ENCODE data around the gene PHC2. TPM values are rescaled to one million over a fixed set of nuclear protein-coding genes. Genes with fewer than 3 reads are reported as not detected.

Gene PHC2
- total and polyA plus RNA-seq, 9 of the 15 experiments (the other 6 are each of a cell fraction or from before 2014, with no cell fraction given) = 3.1 to 67.6 (median 34.6) TPM

DNA sequence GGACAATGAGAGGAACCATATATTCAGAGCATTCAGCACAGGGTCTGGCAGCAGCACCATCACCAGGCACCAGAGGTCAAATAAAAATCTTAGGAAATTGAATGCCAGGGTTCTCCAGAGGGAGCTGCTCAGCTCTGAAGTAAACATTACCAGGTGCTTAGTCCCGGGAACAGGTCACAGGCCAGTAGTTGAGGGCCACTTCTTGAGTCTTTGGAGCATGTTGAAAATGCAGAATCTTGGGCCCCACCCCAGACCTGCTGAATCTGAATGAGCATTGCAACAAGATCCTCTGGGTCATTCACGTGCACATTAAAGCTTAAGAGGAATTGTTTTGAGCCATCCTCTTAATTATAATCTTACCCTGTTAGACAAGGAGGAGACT is 33.8 kb downstream of the PHC2 start:
- FAIRE-seq (no peak), DNase-seq (ENCODE audit: extremely low read depth in 1 of 4, low spot score in 3 of 4) (no peak), ATAC-seq (no peak)
- H3K27ac ChIP-seq (ENCODE audit: extremely low read depth, low read depth, low read length) = peak overlapping the region; percentile 43; the same call in 2 of the 3 replicates
- in situ Hi-C loops (cut with MboI) (no loop called here), intact Hi-C loops (cut with micrococcal nuclease) (no loop called here)
- no TSS peak for BruUV-seq (replicated peaks)
- ChIA-PET CTCF (ENCODE audit: low intra/inter-chr PET ratio) (no interaction called here), POLR2A (interaction anchor here (0.8 to 1.0 kb wide), 2 partner anchors 40 to 58 kb away, joined by 3 to 4 read pairs; no protein-coding TSS in a partner anchor)
- peaks cover 5 to 25% of the 10 kb centered on the region in 2 experiments; a peak in 4 of 5 replicates for H3K4me1 ChIP-seq (replicated peaks in 1 of 2; ENCODE audit: control insufficient read depth in 2 of 2, insufficient read depth in 2 of 2, low read length in 2 of 2)
- H3K4me3 ChIP-seq = no peak overlapping the region
- 0 out of 4 replicates have a peak overlapping the region, but pooled peaks of 1 of the 2 experiments have one; percentile 0 for H3K9ac ChIP-seq (ENCODE audit: insufficient read depth in 1 of 2, low read depth in 2 of 2, low read length in 2 of 2)
- H3K9me3 ChIP-seq (replicated peaks; ENCODE audit: control insufficient read depth, insufficient read depth, low read depth, low read length) = no peaks in the 10 kb centered on the region
- no peaks in the 10 kb centered on the region for H3K9me1 ChIP-seq (ENCODE audit: control insufficient read depth, insufficient read depth, low read length)
- H3K79me2 ChIP-seq (ENCODE audit: control insufficient read depth, insufficient read depth, low read length) = no peaks in the 10 kb centered on the region
- H4K20me1 ChIP-seq (replicated peaks; ENCODE audit: control insufficient read depth, insufficient read depth, low read length) = no peaks in the 10 kb centered on the region
- H2AFZ ChIP-seq (ENCODE audit: low read depth, low read length) = peak overlapping the region; percentile 77
- peak overlapping the region; percentile 57; the same call in 1 of the 2 replicates for H3K4me2 ChIP-seq (ENCODE audit: insufficient read depth, low read length)
- H3K36me3 ChIP-seq (ENCODE audit: control insufficient read depth, insufficient read depth, low read length) = no peaks in the 10 kb centered on the region
- 31% methylated on average over 2 of the region's 2 CpGs for WGBS (ENCODE audit: insufficient coverage, low coverage, missing lambda C conversion rate)
- H3K27me3 ChIP-seq (ENCODE audit: control insufficient read depth in 2 of 2, insufficient read depth in 2 of 2, low read length in 2 of 2) = 0 out of 5 replicates have a peak, but pooled peaks cover under 1 to 2% of the 10 kb centered on the region in 2 experiments
- peak; percentile 52 for TF ChIP-seq CHD4 (IDR thresholded peaks at IDR 0.05; ENCODE audit: insufficient read depth, insufficient replicate concordance, low read depth, low read length, poor library complexity, severe bottlenecking)
- no peak for TF ChIP-seq BRCA1 (IDR thresholded peaks at IDR 0.05)
- no peak for TF ChIP-seq BRCA1 (CRISPR knock-in tag; IDR thresholded peaks at IDR 0.05)
- TF ChIP-seq SRF (CRISPR knock-in tag; IDR thresholded peaks at IDR 0.05) = no peak
- TF ChIP-seq, protein P1, sequence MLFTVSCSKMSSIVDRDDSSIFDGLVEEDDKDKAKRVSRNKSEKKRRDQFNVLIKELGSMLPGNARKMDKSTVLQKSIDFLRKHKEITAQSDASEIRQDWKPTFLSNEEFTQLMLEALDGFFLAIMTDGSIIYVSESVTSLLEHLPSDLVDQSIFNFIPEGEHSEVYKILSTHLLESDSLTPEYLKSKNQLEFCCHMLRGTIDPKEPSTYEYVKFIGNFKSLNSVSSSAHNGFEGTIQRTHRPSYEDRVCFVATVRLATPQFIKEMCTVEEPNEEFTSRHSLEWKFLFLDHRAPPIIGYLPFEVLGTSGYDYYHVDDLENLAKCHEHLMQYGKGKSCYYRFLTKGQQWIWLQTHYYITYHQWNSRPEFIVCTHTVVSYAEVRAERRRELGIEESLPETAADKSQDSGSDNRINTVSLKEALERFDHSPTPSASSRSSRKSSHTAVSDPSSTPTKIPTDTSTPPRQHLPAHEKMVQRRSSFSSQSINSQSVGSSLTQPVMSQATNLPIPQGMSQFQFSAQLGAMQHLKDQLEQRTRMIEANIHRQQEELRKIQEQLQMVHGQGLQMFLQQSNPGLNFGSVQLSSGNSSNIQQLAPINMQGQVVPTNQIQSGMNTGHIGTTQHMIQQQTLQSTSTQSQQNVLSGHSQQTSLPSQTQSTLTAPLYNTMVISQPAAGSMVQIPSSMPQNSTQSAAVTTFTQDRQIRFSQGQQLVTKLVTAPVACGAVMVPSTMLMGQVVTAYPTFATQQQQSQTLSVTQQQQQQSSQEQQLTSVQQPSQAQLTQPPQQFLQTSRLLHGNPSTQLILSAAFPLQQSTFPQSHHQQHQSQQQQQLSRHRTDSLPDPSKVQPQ (CRISPR knock-in tag; IDR thresholded peaks at IDR 0.05; ENCODE audit: borderline replicate concordance) = no peak
- no peak for TF ChIP-seq KDM2B (CRISPR knock-in tag; IDR thresholded peaks at IDR 0.05)
- TF ChIP-seq FOXJ2 (tag; IDR thresholded peaks at IDR 0.05) = no peak
- TF ChIP-seq MLX (CRISPR knock-in tag; conservative IDR thresholded peaks at IDR 0.05) = no peak
- TF ChIP-seq PURB (CRISPR knock-in tag; IDR thresholded peaks at IDR 0.05; ENCODE audit: low read depth) = no peak
- no peak for TF ChIP-seq SOX6 (IDR thresholded peaks at IDR 0.05)
- no peak for TF ChIP-seq POLR3G (IDR thresholded peaks at IDR 0.05; ENCODE audit: extremely low read depth, insufficient read length, insufficient replicate concordance)
- TF ChIP-seq, protein P2, sequence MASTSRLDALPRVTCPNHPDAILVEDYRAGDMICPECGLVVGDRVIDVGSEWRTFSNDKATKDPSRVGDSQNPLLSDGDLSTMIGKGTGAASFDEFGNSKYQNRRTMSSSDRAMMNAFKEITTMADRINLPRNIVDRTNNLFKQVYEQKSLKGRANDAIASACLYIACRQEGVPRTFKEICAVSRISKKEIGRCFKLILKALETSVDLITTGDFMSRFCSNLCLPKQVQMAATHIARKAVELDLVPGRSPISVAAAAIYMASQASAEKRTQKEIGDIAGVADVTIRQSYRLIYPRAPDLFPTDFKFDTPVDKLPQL (IDR thresholded peaks at IDR 0.05; ENCODE audit: extremely low read depth, insufficient read length) = no peak
- TF ChIP-seq, protein P3, sequence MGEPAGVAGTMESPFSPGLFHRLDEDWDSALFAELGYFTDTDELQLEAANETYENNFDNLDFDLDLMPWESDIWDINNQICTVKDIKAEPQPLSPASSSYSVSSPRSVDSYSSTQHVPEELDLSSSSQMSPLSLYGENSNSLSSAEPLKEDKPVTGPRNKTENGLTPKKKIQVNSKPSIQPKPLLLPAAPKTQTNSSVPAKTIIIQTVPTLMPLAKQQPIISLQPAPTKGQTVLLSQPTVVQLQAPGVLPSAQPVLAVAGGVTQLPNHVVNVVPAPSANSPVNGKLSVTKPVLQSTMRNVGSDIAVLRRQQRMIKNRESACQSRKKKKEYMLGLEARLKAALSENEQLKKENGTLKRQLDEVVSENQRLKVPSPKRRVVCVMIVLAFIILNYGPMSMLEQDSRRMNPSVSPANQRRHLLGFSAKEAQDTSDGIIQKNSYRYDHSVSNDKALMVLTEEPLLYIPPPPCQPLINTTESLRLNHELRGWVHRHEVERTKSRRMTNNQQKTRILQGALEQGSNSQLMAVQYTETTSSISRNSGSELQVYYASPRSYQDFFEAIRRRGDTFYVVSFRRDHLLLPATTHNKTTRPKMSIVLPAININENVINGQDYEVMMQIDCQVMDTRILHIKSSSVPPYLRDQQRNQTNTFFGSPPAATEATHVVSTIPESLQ (CRISPR knock-in tag; IDR thresholded peaks at IDR 0.05) = no peak
- TF ChIP-seq ZNF75A (CRISPR knock-in tag; IDR thresholded peaks at IDR 0.05) = 0 out of 2 replicates have a peak, but pooled peaks have one; percentile 1
- no peak for TF ChIP-seq NR2C1 (IDR thresholded peaks at IDR 0.05)
- no peak for TF ChIP-seq NR2C1 (tag; IDR thresholded peaks at IDR 0.05)
- TF ChIP-seq ZBTB7A (IDR thresholded peaks at IDR 0.05; ENCODE audit: borderline replicate concordance, control insufficient read depth, low read depth, low read length) = no peak

Data from K562 (cell line).